Suppressor macrophage treated with lipopolysaccharide for 4 hours (primary cell): ENCODE data around the gene VGLL4.

Source experiments
- DNase-seq: peaks from one replicate; pipeline ENCODE4 v3.0.0-alpha.2; 2020

VGLL4 gene

DNA sequence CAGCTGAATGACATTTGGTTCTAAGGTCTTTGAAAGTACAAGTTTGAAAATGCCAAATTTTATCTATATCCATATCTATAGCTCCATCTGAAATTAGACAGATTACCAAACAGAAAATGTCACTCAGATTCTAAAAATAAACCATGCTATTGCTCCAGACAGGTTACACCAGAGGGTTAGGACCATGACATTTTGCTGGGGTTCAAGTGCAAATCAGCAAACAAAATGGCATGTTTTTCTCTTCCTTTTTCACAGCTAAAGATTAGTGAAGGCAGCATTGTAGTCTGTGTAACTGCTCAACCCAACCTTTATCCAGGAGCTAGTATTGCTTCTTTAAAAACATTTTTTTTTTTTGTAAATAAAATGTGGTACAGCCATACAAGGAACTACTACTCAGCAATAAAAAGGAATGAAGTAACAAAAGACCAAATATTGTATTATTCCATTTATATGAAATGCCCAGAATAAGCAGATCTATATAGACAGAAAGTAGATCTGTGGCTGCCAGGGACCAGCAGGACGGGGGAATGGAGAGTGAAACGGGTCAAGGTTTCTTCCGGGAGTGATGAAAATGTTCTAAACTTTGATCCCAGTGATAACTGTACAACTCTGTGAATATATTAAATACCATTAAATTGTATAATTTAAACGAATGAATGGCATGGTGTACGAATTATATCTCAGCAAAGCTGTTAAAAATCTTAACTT lies 18.2 kb downstream of the VGLL4 start:
- DNase-seq = no peak

DNA sequence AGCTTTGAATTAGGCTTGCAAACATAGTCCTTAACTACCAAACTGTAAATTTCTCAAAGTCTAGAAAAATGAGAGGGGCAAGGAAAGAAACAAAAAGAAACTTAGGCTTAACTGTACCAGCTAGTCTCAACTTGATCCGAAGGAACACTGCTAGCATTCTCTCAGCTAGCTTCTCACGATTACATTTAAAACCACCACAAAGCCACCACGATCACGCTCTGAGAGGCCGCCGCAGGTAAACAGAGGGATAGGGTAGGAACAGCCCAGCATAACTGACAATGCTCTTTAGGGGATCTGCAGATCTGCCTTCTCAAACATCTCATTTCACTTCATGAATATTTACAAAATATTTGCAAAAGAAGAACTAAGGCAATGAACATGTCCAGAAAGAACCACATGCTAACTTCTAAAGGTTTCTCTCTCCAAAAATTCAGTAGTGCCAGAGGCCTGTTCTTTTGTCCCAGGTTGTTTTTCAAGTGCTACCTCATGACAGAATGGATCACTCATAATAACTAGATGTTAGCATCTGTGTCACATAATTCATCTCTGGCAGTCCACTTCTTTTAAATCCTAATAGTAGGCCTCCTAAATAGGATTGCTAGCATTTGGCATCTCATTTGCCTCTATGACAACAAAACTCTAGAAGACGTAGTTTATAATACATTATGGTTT lies 18.9 kb downstream of the VGLL4 start:
- no peak for DNase-seq

DNA sequence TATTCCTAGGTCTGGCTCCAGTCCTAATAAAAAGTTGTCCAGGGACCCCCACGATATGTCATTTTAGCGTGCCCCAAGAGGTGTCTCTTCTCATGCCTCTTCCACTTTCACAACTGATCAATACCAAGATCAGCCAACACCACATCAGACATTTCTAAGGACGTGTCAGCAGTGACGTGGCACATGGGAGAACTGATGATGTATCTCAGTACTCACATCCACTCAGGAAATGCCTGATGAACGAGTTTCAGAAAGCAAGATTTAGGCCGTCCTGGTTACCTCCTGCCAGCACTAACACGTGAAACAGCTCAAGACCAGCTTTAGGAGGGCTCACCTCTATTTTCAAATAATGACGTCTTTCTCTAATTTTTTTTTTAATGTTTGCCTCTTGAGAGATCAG lies 19.6 kb downstream of the VGLL4 start:
- no peak for DNase-seq

DNA sequence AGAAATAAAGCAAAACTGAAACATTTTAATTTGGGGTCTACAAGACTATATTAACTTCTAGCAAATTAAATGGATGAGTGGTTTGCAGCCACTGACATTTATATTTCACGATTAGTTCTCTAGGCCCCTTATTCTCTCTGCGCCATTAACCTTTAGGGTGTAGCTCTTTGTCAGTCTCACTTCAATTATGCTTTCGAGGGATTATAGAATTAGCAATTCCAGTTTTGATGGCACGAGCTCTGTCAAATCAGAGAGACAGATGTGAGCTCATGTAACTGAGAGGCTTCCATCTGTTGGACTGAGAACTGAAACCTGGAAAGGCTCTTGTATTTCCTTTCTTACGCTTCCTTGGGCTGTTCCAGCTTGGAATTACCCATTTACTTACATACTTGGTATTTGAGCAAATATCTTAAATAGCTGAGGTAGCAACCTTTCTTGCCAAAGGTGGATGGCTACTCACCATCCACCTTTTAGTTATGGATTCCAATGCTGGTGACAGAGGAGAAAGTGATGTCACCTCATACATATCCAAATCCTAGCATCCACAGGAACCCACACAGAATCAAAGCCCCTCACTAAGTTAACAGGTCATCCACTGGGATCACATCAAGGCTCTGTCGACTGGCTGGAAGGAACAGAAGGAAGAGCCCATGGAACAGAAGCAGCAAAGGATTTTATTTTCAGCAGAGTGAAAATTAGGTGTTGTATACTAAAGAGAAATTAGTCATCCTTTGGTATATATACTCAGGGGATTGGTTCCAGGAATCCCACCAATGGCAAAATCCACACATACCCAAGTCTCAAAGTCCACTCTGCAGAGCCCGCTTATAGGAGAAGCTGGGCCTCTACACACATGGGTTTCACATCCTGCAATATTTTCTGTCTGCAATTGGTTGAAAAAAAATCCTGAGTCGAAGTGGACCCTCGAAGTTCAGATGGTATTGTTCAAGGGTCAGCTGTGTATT lies 20.8 kb downstream of the VGLL4 start:
- DNase-seq = no peak

DNA sequence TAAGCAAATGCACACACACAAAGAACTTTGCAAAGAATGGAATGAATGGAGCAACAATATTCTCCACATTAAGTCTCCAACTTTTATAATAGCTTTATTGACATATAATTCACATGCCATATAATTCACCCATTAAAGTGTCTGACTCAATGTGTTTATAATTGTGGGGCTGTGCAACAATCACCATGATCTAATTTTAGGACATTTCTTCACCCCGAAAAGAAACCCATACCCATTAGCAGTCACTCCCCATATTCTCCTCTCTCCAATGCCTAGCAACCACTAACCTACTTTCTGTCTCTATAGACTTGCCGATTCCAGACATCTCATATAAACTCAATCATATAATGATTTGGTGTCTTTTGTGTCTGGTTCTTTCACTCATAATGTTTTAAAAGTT lies 22.6 kb downstream of the VGLL4 start:
- DNase-seq = no peak

DNA sequence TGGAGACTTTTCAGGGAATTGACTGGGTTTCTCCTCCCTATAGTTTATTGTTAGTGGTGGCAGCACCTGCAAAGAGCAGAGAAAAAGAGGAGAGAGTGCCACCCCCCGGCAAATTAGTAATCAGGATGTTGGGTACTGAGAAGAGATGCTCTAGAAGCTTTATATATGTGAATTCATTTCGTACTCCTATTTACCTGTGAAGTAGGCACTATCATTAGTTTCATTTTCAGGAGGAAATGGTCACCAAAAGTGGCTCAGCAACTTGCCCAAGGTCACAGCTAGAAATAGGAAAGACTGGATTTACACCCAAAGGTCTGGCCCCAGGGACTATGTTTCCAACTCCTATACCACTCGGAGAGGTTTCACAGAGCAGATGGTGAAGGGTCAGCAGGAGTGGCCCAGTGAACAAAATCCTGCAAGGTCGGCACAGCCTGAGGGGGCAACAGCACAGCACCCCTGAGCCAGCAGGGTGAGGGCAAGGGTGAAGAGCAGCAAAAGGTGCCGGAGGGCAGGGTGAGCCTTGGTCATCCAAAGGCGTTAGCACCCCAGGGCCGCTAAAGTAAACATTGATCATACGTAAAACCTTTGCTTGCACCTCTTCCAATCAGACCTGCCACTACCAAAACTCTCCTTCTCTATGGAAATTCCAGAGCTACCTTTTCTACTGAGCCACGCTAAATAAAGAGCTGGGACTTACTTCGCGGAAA lies 23.6 kb downstream of the VGLL4 start:
- no peak for DNase-seq

DNA sequence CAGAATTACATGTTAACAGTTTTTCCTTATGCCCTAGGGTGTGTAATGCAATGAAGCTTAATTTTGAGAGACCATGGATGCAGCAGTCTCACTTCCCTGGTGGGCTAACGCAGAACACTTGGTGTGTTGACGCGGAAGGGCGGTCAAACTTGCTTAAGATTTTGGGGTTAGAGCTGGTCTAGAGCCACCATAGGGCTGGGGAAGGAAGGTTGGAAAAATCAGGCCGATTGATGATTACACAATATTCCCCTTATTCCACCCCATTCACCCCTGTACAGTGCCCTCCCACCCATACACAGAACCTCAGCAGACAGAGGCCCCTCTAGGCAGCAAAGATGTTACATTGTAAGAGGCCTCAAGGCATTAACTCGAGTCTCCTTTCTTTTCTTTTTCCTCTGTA lies 24.3 kb downstream of the VGLL4 start:
- no peak for DNase-seq

DNA sequence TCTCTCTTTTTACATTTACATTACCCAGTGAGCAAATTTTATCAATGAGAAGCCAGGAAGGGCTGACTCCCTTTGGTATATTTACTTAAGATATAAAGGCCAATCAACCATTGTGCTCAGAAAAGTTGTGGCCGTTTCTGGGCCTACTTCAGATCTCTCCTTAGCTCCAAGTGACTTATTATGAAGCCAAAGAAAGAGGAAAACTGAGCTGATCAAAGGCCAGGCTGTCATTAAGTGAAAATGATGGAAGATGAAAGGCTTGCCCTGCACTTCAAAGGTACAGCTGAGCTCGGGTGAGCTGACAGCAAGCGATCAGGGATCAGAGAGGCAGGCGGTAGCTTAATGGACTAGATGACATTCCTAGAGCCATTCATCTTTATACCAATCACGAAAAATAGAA lies 24.8 kb downstream of the VGLL4 start:
- no peak for DNase-seq

DNA sequence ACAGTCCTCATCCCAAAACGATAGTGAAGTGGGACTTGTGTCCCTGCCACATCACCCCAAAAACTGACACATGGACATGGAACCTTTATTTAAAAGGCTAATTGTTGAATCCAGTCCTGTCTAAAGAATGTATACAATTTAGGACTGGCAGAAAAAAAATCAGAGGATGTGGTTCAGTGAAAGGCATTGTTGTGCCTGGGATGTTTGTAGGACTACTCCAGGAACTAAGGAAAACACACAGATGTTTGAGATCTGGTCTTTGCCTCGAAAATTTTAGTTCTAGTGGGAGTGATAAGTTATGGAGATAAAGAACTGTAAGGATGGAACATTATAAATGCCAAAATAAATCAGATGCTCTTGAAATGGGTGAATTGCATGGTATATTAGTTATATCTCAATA lies 27.2 kb downstream of the VGLL4 start:
- DNase-seq = no peak

DNA sequence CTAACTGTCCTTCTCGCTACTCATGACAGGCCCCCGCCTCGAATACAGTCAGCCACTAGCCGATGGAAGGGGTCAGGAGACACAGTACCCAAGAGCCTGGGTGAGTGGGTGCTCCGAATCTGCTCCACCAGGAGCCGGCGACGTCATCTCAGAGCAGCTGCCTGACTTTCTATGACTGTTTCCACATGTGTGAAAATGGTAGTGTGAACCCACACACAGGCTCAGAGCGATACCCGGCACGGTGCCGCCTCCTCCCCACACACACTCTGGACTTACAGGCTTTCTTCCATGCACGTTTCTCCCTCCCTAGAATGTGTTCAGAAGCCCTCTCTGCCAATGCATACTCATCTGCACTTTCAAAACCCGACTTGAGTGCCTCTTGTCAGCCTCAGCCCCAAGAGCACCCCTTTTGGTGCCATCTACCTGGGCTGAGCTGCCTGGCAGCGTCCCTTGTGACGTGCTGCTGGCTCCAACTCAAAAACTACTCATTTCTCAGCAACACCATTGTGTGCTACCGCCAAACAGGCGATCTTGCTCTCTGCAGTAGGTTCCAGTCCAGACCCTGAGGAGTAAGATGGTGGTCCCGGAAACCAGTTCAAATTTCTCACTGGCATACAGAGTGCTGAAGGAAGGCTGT lies 29.7 kb downstream of the VGLL4 start:
- DNase-seq = no peak

DNA sequence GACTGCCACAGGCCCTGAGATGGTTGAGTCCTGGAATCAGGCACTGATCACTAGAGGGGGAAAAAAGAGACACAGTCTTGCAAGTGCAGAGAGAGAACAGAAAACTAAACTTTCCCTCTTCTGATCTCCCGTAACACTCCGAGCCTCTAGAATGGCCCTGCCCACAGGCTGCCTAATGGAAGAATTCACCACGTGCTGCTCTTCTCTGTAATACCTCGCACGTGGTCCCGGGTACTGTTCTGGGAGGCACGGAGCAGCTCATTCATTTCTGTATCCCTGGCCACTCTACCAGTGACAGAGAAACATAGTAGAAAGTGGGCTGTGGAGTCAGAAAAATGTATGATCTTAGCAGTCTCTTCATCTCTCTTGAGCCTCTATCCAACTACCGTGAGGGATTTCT lies 30.4 kb downstream of the VGLL4 start:
- DNase-seq = no peak

DNA sequence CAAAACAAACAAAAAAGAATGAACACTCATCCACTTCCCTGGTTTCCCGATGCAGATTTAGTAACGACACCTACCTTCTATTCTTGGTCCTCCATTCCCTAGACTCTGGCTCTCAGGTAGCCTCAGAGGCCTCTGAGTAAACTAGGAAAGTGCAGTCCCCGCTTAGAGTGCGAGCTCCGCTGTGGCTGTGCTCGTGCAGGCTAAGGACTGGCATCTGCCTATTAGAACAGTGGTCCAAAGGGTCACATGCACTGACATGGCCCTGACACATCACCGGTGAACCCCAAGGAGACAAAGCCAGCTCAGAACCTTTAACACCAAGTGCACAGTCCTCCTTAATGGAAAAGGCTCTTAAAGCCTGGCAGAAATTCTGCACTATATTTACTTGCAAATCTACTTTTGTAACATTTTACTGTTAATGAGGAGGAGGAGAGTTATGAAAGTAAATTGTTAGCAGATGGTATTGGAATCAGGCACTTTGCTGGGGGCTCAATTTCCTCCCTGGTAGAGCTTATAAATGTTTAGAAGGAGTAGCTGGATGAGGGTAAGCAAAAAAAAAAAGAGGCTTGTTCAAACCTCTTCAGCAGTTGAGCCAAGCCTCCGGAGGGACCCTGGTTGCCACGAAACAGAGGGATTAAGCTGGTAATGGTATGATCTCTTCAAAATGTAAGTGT lies 31.1 kb downstream of the VGLL4 start:
- DNase-seq = no peak

DNA sequence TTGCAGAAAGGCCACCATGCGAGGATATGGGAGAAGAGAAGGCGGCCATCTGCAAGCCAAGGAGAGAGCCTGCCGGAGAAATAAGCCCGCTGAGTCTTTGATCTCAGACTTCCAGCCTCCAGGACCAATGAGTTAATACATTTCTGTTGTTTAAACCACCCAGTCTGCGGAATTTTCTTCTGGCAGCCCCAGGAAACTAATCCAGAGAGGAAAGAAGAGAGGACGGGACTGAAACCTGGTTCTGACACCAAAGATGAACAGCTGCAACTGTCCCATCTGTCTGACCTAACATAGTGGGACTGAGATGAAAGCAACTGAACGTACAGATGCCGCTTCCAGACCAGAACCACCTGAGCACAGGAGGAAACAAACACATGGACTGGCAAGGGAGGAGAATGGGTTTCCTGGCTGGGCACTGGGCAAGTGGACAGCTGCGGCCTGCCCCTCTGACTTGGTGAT lies 32.3 kb downstream of the VGLL4 start:
- no peak for DNase-seq

DNA sequence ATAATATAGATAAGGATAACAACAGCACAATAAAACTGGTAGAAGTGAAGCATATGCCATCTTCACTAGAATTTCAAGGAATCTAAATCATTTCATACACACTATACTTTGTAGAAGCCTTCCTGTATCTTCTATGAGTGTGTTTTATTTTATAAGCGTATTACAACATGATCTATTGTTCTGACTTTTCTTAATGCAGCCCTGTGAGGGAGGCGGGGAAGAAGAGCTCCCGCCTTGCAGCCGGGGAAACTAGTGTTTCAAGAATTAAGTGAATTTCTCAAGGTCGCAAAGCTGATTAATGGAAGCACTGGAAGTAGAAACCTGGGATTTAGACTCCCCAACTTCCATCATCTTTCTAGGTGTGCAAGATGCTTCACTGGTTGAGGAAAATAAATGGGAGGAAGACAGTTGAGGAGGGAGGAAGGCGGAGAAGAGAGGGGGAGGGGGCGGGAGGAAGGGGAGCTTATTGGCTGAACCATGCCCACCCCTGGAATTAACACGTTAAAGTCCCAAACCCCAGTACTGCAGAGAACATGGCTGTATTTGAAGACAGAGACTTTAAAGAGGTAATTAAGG lies 32.9 kb downstream of the VGLL4 start:
- DNase-seq = no peak

DNA sequence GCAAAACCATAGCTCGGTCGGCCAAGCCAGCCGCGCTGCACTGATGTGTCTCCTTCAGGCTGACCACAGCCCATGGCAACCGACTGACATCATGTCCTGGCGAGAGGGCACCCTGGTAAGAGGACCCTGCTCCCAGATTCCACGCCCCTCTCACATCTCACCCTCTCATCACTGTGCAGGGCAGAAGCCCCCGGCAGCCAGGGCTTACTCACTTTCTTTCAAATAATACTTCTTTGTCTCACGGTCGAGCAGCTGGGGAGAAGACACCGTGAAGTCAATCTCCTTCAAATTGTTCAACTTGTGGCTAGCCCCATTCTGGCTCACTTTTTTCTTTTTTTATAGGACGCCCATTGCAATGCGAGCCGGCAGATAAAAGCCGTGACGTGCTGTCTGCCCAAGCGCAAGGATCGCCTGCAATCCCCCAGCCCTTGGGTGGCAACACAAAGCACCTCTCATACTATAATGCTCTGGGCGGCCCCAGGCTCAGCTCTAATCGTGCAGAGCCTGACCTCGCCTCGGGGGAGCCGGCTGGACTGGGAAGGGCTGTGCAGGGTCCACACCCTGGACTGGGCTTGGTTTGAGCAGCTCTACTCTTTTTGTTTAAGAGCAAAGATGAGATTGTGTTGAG lies 33.6 kb downstream of the VGLL4 start:
- DNase-seq = no peak

DNA sequence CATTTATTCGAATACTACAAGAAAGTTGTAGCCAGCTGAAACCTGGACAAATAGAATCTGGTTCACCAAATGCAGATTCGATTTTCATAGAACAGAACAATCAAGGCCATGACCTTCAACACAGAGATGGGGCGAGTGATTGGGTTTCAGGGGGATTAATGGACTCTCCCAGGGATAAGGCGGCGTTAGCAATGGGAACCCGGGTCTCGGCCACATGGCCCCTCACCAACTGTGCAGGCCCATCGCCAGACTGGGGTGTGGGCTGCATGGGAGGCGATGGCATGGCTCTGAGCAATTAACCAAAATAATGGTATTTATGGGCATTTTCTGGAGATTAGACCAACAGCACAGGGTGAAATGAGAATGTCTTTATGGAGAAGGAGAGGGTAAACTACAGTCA lies 34.2 kb downstream of the VGLL4 start:
- DNase-seq = no peak

DNA sequence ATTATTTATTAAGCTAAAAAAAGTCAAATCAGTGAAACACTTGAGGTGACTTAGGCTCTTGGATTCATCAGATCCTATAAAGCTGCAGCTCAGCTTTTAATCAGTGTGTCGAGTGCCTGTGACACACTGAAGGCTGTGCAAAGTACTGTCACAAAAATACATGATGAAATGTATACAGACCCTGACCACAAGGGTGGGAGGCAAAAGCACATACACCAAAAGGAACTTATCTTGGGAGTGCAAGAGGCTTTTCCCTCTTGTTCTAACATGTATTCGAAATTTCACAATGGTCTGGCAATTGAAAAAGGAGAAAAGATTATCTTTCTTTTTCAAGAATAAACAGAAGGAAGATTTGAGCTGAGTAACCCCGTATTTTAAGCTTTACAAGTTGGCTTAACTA lies 35.9 kb downstream of the VGLL4 start:
- no peak for DNase-seq

DNA sequence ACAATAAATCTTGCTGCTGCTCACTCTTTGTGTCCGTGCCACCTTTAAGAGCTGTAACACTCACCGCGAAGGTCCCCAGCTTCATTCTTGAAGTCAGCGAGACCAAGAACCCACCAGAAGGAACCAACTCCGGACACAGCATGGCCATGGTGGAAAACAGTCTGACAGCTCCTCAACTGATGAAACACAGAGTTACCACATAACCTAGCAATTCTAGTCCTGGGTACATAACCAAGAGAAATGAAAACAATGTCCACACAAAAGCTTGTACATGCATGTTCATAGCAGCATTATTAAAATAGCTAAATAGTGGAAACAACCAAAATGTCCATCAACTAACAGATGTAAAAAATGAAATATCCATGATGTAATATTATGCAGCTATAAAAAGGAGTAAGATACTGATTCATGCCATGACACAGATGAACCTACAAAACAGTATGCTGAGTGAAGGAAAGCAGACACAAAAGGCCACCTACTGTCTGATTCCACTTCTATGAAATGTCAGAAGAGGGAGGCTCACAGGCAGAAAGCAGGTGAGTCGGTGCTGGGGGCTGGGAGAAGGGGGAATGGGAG lies 36.8 kb downstream of the VGLL4 start:
- no peak for DNase-seq

DNA sequence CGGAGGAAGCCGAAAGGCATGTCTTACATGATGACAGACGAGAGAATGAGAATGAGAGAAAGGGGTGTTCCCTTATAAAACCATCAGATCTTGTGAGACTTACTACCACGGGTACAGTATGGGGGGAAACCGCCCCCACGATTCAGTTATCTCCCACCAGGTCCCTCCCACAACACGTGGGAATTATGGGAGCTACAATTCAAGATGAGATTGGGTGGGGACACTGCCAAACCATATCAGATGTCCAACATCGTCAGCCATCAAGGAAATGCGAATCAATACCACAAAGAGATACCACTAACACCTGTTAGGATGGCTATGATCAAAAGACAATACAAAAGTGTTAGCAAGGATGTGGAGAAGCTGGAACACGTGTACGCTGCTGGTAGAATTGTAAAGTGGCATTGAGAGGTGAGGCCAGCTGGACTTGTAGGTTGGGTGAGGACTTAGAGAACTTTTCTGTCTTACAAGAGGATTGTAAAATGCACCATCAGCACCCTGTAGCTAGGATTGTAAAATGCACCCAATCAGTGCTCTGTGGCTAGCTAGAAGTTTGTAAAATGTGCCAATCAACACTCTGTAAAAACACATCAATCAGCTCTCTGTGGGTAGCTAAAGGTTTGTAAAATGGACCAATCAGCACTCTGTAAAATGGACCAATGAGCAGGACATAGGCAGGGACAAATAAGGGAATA lies 37.5 kb downstream of the VGLL4 start:
- no peak for DNase-seq

DNA sequence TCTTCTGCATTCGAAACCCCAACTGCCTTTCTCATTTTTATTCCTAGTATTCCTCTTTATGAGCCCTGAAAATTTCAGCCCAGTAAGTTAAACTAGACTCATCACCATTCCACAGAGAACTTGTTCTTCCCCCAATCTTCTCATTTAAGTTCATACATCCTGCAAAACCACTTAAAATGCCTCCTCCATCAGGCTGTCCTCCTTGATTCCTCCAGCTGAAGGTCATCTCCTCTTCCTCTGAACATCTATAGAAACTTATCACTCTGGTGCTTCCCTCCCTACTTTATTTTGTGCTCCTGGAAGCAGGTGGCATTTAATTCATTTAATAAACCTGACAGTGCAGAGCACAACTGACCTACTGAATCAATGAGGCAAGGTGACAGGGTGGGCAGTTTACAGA lies 38.3 kb downstream of the VGLL4 start:
- no peak for DNase-seq
